HG03558 (cell line): ENCODE results near the gene ARID1B.
"Not testable (repeated sequence)": the region's sequence is repeated elsewhere in the genome, so short reads cannot be mapped to it uniquely, and the experiment has no call there.

Experiments
- ATAC-seq: cut with Tn5 transposase; IDR thresholded peaks from one replicate; pipeline ENCODE4 v1.9.1; 2021; ENCODE audit warnings: moderate number of reproducible peaks; ENCODE audit not compliant: unreplicated experiment; ENCODE audit errors: extremely low read depth

Gene ARID1B

GRCh38 chr6:157134402-157135047, 357.3 kb downstream of the ARID1B start:
- ATAC-seq = no peak

- ATAC-seq = no peak
These were observed 358.5 kb downstream of the ARID1B start for GRCh38 chr6:157135691-157136090.

DNA sequence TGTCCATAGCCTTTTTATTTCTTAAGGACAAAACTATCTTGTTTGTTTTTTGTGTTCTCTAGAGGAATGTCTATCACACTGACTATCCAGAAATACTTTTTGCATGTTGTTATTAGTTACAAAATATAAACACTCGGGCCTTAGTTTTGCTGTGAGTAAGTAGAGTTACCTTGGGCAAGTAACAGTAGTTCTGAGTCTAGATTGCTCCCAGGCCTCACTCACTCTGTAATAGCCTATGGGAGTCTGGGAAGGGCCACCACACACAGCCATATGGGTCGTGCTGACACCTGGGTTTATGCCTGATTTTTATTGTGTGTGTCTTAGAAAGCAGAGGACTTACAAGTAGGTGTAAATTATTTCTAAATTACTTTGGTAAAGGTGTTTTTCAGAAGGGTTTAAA, 360.3 kb downstream of the ARID1B start:
- no peak for ATAC-seq

- ATAC-seq = no peak
These were observed 362.0 kb downstream of the ARID1B start for GRCh38 chr6:157139054-157139708.

DNA sequence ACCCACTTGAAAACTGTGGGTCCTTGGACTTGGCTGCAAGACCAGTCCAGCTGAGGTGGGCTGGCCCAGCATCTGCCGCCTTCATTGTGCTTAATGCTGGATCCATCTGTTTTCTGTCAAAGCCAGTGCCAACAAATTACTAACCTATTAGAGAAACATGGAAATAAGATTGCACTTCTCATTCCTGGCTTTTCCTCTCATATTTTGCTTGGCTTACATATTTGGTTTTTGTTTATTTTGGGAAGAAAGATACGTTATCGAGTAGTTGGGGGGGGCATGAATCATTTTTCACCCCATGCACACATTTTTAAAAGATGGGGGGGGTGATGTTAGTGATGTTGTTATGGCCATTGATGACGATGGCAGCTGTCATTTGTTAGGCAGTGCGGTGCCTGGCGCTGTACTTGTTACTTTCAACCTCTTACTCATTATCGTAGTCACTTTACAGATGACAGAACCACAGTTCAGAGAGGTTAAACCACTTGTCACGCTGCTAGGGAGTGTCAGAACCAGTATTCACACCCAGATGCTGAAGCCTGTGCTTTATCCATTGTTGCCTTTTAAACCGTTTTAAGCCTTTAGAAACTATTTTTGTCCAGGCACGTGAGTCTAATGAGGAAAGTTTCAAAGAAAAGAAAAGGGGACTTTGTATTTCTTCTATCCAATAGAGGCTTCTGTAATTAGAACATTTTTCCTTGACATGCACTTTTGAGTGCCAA, 366.2 kb downstream of the ARID1B start:
- no peak for ATAC-seq

GRCh38 chr6:157143890-157144798, 367.0 kb downstream of the ARID1B start:
- ATAC-seq = no peak

DNA sequence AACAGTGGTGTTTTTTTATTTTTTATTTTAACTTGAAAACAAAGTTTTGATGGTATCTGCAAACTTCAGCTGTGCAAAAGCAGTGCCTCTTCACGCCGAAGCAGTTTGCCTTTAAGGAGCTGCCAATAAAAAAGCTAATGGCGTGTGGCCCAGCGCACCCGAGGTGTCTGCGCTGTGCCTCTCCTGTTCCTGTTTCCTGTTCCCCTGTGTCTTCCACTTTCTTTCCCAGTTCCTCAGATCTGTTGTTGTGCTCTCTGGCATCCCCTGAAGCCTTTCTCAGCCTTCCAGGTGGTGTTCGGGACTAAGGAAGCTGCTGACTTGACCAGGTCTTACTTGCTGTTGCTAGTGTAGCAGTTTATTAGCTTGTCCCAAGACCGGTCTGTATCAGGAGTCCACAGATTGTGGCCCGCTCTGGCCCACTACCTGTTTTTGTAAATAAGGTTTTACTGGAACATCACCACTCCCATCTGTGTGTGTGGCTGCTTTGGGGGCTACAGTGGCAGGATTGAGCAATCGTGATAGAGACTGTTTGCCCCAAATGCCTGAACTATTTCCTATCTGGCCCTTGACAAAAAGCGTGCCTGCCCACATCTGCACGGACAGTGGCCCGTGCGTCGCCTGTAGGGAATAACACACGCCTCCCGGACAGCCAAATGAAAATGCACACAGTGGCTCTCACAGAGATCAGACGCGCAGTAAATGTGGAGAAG, 367.8 kb downstream of the ARID1B start:
- ATAC-seq = no peak

DNA sequence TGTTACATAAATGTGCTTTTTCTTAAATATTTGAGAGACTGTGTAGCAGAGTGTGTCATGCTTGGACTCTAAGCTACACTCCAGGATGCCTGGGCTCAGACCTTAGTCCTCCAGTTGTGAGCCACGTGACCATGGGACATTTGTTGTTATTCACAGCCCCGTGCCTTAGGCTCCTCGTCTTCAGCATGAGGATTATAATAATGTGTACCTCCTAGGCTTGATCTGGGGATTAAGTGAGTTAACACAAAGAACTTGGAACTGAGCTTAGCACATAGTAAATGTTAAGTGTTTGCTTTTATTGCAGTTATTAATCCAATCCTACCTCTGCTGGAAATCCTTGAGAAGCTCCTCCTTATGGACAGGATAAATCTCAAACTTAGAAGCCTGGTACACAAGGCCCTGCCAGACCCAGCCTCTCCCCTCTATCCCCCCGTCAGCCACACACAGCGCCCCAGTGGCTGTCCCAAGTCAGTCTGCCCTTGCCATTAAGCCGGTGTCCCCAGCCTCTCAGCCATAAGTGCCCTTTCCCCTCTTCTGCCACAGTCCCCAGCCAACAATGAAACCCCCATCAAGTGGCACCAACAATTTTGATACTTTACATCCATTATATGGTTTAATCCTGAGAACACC, 368.6 kb downstream of the ARID1B start:
- no peak for ATAC-seq

DNA sequence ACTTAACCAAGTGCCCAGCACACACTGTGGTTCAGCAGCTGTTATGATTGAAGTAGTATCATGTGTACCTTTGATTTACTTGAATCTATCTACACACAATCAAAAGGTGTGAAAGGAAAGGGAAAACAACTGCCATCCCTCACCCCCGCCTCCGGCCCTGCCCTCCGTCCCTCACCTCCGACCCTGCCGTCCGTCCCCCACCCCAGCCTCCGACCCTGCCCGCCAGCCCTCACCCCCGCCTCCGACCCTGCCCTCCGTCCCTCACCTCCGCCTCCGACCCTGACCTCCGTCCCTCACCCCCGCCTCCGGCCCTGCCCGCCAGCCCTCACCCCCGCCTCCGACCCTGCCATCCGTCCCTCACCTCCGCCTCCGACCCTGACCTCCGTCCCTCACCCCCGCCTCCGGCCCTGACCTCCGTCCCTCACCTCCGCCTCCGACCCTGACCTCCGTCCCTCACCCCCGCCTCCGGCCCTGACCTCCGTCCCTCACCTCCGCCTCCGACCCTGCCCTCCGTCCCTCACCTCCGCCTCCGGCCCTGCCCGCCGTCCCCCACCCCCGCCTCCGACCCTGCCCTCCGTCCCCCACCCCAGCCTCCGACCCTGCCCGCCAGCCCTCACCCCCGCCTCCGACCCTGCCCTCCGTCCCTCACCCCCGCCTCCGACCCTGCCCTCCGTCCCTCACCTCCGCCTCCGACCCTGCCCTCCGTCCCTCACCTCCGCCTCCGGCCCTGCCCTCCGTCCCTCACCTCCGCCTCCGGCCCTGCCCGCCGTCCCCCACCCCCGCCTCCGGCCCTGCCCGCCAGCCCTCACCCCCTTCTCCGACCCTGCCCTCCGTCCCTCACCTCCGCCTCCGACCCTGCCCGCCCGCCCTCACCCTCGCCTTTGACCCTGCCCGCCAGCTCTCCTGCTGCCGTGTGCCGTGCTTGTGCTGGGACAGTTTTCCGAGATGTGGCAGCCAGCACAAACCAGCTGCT, 370.2 kb downstream of the ARID1B start:
- ATAC-seq = not testable (repeated sequence)

DNA sequence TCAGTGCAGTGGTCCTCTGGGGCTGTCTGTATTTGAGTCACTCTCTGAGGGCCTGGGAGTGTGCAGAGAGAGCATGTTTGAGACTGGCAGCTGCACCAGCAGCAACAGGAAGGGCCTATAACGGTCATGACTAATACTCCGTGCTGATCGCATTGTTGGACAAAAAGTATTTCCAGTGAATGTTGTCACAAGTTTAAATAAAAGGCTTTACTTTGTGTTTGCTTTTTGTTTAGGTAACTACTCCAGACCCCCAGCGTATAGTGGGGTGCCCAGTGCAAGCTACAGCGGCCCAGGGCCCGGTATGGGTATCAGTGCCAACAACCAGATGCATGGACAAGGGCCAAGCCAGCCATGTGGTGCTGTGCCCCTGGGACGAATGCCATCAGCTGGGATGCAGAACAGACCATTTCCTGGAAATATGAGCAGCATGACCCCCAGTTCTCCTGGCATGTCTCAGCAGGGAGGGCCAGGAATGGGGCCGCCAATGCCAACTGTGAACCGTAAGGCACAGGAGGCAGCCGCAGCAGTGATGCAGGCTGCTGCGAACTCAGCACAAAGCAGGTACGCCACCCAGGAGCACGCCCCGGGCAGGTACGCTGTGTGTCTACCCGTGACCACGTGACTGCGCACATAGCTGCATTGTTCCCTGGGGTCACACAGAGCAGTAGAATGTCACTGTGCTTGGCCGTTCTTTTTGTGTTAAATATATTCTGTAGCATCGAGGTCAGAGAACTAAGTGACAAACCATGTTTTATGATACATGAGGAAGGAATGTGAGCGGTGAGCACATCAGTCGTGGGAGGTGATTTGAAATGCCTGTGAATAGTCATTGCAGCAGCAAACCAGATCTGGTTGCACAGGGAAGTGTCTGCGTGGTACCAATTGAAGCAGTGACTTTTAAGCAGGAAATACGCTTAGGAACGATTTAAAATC, 371.5 kb downstream of the ARID1B start:
- no peak for ATAC-seq

GRCh38 chr6:157150076-157150475, 372.9 kb downstream of the ARID1B start:
- ATAC-seq = no peak

DNA sequence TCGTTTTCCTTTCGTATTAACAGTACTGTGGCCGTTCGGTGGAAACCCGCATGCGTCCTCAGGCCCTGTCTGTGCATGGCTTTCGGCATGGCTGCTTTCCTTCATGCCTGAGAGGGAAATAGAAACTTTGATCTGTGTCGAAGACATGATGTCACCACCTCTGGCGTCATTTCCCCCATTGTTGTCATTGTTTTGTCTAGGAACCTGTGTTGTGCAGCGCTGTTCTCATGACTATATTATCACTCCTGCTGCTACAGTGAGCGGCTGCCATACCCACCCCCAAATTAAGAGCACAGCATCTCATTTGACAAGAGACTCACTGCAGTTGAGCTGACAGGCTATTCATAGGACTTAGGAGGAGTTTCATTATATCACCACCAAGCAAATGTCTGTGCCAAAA, 373.9 kb downstream of the ARID1B start:
- ATAC-seq = no peak

DNA sequence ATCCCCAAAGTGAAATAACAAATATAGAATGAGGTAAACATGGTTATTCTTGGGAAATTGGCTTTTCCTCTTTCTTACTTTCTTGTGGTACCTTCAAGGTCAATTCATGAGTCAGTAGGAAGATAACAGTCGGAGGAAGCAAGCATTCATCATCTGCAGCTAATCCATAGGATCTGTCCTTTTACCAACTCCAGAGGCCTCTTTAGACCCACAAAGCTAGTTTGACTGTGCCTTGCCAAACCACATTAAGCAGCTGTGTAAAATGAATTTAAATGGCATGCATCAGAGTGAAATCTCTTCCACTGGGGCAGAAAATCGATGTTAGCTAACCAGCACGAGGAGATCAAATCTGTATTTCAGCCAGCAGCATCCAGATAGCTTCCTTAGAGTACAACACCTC, 374.8 kb downstream of the ARID1B start:
- ATAC-seq = no peak

DNA sequence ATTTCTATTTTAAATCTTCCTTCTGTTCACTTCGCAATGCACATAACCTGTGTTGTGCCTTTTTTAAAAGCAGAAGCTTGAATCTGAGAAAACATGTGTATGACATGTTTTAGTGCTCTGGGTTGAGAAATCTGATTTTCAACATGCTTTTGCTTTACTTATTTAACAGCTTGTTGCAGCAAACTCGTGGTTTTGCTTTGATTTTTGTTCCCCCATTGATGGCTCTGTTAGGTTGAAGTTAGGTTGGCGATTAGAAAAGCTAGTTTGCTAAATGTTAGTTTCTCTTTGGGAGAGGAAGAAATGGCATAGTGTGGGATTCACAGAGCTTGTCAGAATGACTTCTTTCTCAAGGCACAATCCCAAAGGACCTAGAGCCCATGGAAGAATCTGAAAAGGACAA, 375.4 kb downstream of the ARID1B start:
- no peak for ATAC-seq

DNA sequence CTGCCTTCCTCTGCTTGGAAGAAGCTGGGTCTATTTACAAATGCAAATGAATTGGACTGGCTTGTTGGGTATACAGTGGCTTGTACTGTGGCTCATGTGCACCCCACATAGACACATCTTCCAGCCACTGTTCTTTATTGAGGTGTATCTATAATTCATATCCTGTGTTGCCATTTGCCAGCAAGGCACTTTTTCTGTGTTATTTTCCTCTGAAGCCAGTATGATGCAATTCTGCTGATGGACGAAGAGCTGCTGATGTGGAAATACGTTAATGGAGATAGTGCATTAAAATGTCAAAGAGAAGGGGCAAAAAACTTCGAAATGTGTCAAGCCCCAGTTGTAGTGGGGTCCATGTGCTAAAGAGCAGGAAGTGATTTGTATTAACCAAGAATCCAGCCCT, 378.6 kb downstream of the ARID1B start:
- ATAC-seq = no peak

GRCh38 chr6:157157258-157157657, 380.1 kb downstream of the ARID1B start:
- ATAC-seq = no peak

DNA sequence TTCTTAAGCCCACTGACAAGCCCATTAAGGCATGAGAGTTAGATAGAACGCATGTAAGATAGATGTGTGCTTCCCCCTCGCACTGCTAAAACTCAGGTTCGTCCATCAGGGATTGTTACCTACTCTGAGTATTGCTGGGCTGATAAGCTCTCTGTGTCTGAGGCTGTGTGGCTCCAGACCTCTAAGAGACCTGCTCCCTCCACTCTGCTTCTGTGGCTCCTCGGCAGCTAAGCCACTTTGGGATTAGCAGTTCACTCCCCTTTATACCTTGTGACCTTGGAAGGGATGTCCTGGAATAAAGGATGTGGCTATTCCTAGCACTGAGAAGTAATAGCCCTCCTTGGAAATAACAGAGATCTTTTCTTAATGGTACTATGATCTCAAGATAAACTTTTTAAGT, 381.3 kb downstream of the ARID1B start:
- no peak for ATAC-seq
